Ishikawa (cell line): ENCODE measurements around the gene PMM1.

Experiments
- CEBPB ChIP-seq: IDR thresholded peaks from 2 replicates; pipeline ENCODE4 v1.6.1; 2012
- CREB1 ChIP-seq: IDR thresholded peaks from 2 replicates; pipeline ENCODE4 v1.6.1; 2012; ENCODE audit warnings: low read depth
- EGR1 ChIP-seq: IDR thresholded peaks from 2 replicates; pipeline ENCODE4 v1.6.1; 2012
- EP300 ChIP-seq: IDR thresholded peaks from 2 replicates; pipeline ENCODE4 v1.6.1; 2012; ENCODE audit warnings: borderline replicate concordance
- FOXM1 ChIP-seq: IDR thresholded peaks from 2 replicates; pipeline ENCODE4 v1.6.1; 2012; ENCODE audit warnings: low read depth, borderline replicate concordance
- NFIC ChIP-seq: IDR thresholded peaks from 2 replicates; pipeline ENCODE4 v1.6.1; 2012
- RAD21 ChIP-seq: IDR thresholded peaks from 2 replicates; pipeline ENCODE4 v1.6.1; 2012; ENCODE audit warnings: low read depth
- TAF1 ChIP-seq: IDR thresholded peaks from 2 replicates; pipeline ENCODE4 v1.6.1; 2012; ENCODE audit warnings: low read depth, mild to moderate bottlenecking
- YY1 ChIP-seq: IDR thresholded peaks from 2 replicates; pipeline ENCODE4 v1.6.1; 2012; ENCODE audit warnings: low read depth
- TF ChIP-seq, protein P1 (sequence below): IDR thresholded peaks from 2 replicates; pipeline ENCODE4 v1.6.1; 2012
- TF ChIP-seq, protein P2 (sequence below): IDR thresholded peaks from 2 replicates; pipeline ENCODE4 v1.6.1; 2012; ENCODE audit warnings: low read depth, mild to moderate bottlenecking

DNA sequence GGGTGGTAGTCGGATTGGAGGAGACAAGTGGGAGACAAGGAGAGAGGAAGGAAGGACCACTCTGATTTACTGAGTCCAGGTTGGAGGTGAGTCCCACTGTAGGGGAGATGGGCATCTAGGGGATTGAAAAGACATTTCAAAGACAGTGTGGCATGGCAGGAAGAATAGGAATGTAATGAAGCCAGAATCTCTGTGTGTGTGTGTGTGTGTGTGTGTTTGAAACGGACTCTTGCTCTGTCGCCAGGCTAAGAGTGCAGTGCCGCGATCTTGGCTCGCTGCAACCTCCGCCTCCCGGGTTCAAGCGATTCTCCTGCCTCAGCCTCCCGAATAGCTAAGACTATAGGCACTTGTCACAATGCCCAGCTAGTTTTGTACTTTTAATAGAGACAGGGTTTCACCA, 33.1 kb downstream of the PMM1 start:
- TF ChIP-seq RAD21, result no peak
- TF ChIP-seq FOXM1, result no peak
- TF ChIP-seq, protein P1, sequence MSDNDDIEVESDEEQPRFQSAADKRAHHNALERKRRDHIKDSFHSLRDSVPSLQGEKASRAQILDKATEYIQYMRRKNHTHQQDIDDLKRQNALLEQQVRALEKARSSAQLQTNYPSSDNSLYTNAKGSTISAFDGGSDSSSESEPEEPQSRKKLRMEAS, result no peak
- TF ChIP-seq CEBPB, result no peak
- TF ChIP-seq TAF1, result no peak
- no peak for TF ChIP-seq EP300
- TF ChIP-seq CREB1, result no peak
- TF ChIP-seq EGR1, result no peak
- TF ChIP-seq, protein P2, sequence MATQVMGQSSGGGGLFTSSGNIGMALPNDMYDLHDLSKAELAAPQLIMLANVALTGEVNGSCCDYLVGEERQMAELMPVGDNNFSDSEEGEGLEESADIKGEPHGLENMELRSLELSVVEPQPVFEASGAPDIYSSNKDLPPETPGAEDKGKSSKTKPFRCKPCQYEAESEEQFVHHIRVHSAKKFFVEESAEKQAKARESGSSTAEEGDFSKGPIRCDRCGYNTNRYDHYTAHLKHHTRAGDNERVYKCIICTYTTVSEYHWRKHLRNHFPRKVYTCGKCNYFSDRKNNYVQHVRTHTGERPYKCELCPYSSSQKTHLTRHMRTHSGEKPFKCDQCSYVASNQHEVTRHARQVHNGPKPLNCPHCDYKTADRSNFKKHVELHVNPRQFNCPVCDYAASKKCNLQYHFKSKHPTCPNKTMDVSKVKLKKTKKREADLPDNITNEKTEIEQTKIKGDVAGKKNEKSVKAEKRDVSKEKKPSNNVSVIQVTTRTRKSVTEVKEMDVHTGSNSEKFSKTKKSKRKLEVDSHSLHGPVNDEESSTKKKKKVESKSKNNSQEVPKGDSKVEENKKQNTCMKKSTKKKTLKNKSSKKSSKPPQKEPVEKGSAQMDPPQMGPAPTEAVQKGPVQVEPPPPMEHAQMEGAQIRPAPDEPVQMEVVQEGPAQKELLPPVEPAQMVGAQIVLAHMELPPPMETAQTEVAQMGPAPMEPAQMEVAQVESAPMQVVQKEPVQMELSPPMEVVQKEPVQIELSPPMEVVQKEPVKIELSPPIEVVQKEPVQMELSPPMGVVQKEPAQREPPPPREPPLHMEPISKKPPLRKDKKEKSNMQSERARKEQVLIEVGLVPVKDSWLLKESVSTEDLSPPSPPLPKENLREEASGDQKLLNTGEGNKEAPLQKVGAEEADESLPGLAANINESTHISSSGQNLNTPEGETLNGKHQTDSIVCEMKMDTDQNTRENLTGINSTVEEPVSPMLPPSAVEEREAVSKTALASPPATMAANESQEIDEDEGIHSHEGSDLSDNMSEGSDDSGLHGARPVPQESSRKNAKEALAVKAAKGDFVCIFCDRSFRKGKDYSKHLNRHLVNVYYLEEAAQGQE, result no peak
- no peak for TF ChIP-seq NFIC
- no peak for TF ChIP-seq YY1
